IMR-90 (cell line): ENCODE results near the gene FHAD1. TPM values are rescaled to one million over a fixed set of nuclear protein-coding genes. Genes with fewer than 3 reads are reported as not detected.

Experiments
- ATAC-seq: fragments of 200-7000 bp; cut with Tn5 transposase; 2 replicates; pipeline ENCODE4 v1.9.1; 2020; ENCODE audit warnings: low read depth, mild to moderate bottlenecking, moderate library complexity
- BruUV-seq: library from RNA; stranded (reverse); fragments of 400-500 nt; replicated peaks from 2 replicates; lab custom pipeline; 2021; lab: Mats Ljungman, UMichigan
- CTCF ChIA-PET: fragments of 300-600 bp; formaldehyde crosslinking; extraction: SDS; loops from one replicate; lab custom pipeline; 2021; ENCODE audit warnings: antibody characterized with exemption; lab: Yijun Ruan, JAX
- POLR2A ChIA-PET: fragments of 300-600 bp; sonication (Branson Sonifier 250); formaldehyde crosslinking; loops from one replicate; lab custom pipeline; 2022; ENCODE audit warnings: antibody characterized with exemption; ENCODE audit not compliant: unreplicated experiment; lab: Charles Lee
- DNase-seq: peaks from one replicate; pipeline ENCODE4 v3.0.0; 2013
- H2AFZ ChIP-seq: replicated peaks from 2 replicates; pipeline ENCODE3; 2013; ENCODE audit warnings: low read length, mild to moderate bottlenecking; ENCODE audit not compliant: poor library complexity
- H2AK5ac ChIP-seq: 2 replicates; pipeline ENCODE4 v1.6.1; 2013; ENCODE audit warnings: low read depth, low read length, inconsistent platforms
- H2AK9ac ChIP-seq: replicated peaks from 2 replicates; pipeline ENCODE3; 2013; ENCODE audit warnings: mild to moderate bottlenecking, low read depth, low read length, moderate library complexity; ENCODE audit not compliant: poor library complexity
- H2BK120ac ChIP-seq: 2 replicates; pipeline ENCODE4 v1.6.1; 2013; ENCODE audit warnings: low read depth, low read length, inconsistent platforms
- H2BK15ac ChIP-seq: 3 replicates; pipeline ENCODE4 v1.6.1; 2013; ENCODE audit warnings: low read depth, low read length, inconsistent platforms
- H2BK20ac ChIP-seq: 2 replicates; pipeline ENCODE4 v1.6.1; 2013; ENCODE audit warnings: low read depth, mild to moderate bottlenecking, inconsistent platforms, low read length, moderate library complexity
- H2BK5ac ChIP-seq: 2 replicates; pipeline ENCODE4 v1.6.1; 2013; ENCODE audit warnings: mild to moderate bottlenecking, low read depth, low read length, inconsistent platforms; ENCODE audit not compliant: poor library complexity, severe bottlenecking
- H3K14ac ChIP-seq: replicated peaks from 2 replicates; pipeline ENCODE4 v1.6.1; 2013; ENCODE audit warnings: low read depth, low read length, inconsistent platforms
- H3K18ac ChIP-seq: 2 replicates; pipeline ENCODE4 v1.6.1; 2013; ENCODE audit warnings: low read depth, low read length, control low read depth
- H3K23ac ChIP-seq: 2 replicates; pipeline ENCODE4 v1.6.1; 2013; ENCODE audit warnings: low read depth, low read length, inconsistent platforms
- H3K27ac ChIP-seq: 2 replicates; pipeline ENCODE4 v1.5.1; 2013; ENCODE audit warnings: mild to moderate bottlenecking, control low read depth, low read length; ENCODE audit not compliant: insufficient read depth
- H3K27me3 ChIP-seq: 2 replicates; pipeline ENCODE4 v1.6.1; 2013; ENCODE audit warnings: low read length; ENCODE audit not compliant: control insufficient read depth, insufficient read depth
- H3K36me3 ChIP-seq: 2 replicates; pipeline ENCODE4 v1.6.1; 2013; ENCODE audit warnings: low read length, mixed read lengths; ENCODE audit not compliant: control insufficient read depth, insufficient read depth
- H3K4ac ChIP-seq: 2 replicates; pipeline ENCODE4 v1.6.1; 2013; ENCODE audit warnings: low read depth, low read length, inconsistent platforms
- H3K4me1 ChIP-seq: 2 replicates; pipeline ENCODE4 v1.6.1; 2013; ENCODE audit warnings: low read length, mixed read lengths; ENCODE audit not compliant: control insufficient read depth, insufficient read depth
- H3K4me2 ChIP-seq: 2 replicates; pipeline ENCODE4 v1.6.1; 2013; ENCODE audit warnings: low read depth, mild to moderate bottlenecking, control low read depth, low read length, moderate library complexity
- H3K4me3 ChIP-seq: 2 replicates; pipeline ENCODE4 v1.5.1; 2013; ENCODE audit warnings: low read depth, mild to moderate bottlenecking, control low read depth, low read length, moderate library complexity; ENCODE audit not compliant: insufficient read depth
- H3K56ac ChIP-seq: 2 replicates; pipeline ENCODE4 v1.6.1; 2013; ENCODE audit warnings: low read length, inconsistent platforms; ENCODE audit not compliant: insufficient read depth; ENCODE audit errors: extremely low read depth
- H3K79me1 ChIP-seq, 2 experiments: 2 replicates each; pipeline ENCODE4 v1.6.1; 2013; ENCODE audit warnings: low read length in 2 of 2, inconsistent platforms in 1 of 2, low read depth in 1 of 2
- H3K9ac ChIP-seq: 2 replicates; pipeline ENCODE4 v1.6.1; 2013; ENCODE audit warnings: low read depth, low read length, control low read depth
- H3K9me1 ChIP-seq: 2 replicates; pipeline ENCODE4 v1.6.1; 2013; ENCODE audit warnings: low read length, inconsistent platforms; ENCODE audit not compliant: insufficient read depth
- H3K9me3 ChIP-seq: 2 replicates; pipeline ENCODE4 v1.6.1; 2013; ENCODE audit warnings: low read length; ENCODE audit not compliant: control insufficient read depth, insufficient read depth
- H4K20me1 ChIP-seq: 2 replicates; pipeline ENCODE4 v1.6.1; 2013; ENCODE audit warnings: low read length, inconsistent platforms; ENCODE audit not compliant: insufficient read depth
- H4K5ac ChIP-seq: 2 replicates; pipeline ENCODE4 v1.6.1; 2013; ENCODE audit warnings: mild to moderate bottlenecking, low read depth, low read length, control low read depth
- H4K8ac ChIP-seq, 2 experiments: 2 replicates each; pipeline ENCODE4 v1.6.1; 2013; ENCODE audit warnings: low read depth in 2 of 2, low read length in 2 of 2, control low read depth in 1 of 2, inconsistent platforms in 1 of 2
- H4K91ac ChIP-seq: 2 replicates; pipeline ENCODE4 v1.6.1; 2013; ENCODE audit warnings: low read depth, low read length, inconsistent platforms; ENCODE audit not compliant: insufficient read depth
- CHD1 ChIP-seq: IDR thresholded peaks from 2 replicates; pipeline ENCODE4 v1.6.1; 2012; ENCODE audit warnings: low read depth, low read length, improper control_type of control experiment
- CTCF ChIP-seq: conservative IDR thresholded peaks from 2 replicates; pipeline ENCODE4 v1.5.1; 2012; ENCODE audit warnings: mild to moderate bottlenecking, low read depth, low read length, improper control_type of control experiment
- ELK1 ChIP-seq: fragments of 150-350 bp; IDR thresholded peaks from 2 replicates; pipeline ENCODE4 v1.6.1; 2016; ENCODE audit warnings: low read depth, mild to moderate bottlenecking, low read length, moderate library complexity, borderline replicate concordance
- FOS ChIP-seq: fragments of 150-350 bp; IDR thresholded peaks from 2 replicates; pipeline ENCODE4 v1.6.1; 2016; ENCODE audit warnings: low read depth, low read length
- MAFK ChIP-seq: IDR thresholded peaks from 2 replicates; pipeline ENCODE4 v1.6.1; 2012; ENCODE audit warnings: low read depth, low read length, improper control_type of control experiment
- MAZ ChIP-seq: IDR thresholded peaks from 2 replicates; pipeline ENCODE4 v1.6.1; 2012; ENCODE audit warnings: low read depth, mild to moderate bottlenecking, low read length, improper control_type of control experiment, moderate library complexity, borderline replicate concordance
- MXI1 ChIP-seq: IDR thresholded peaks from 2 replicates; pipeline ENCODE4 v1.6.1; 2012; ENCODE audit warnings: low read depth, mild to moderate bottlenecking, low read length, moderate library complexity, borderline replicate concordance
- NFE2L2 ChIP-seq: fragments of 150-350 bp; IDR thresholded peaks from 2 replicates; pipeline ENCODE4 v1.6.1; 2016; ENCODE audit warnings: low read depth, mild to moderate bottlenecking, low read length
- POLR2A ChIP-seq: IDR thresholded peaks from 2 replicates; pipeline ENCODE4 v1.6.1; 2012; ENCODE audit warnings: mild to moderate bottlenecking, low read depth, low read length
- RAD21 ChIP-seq: IDR thresholded peaks from 2 replicates; pipeline ENCODE4 v1.6.1; 2012; ENCODE audit warnings: low read length, improper control_type of control experiment
- RCOR1 ChIP-seq: IDR thresholded peaks from 2 replicates; pipeline ENCODE4 v1.6.1; 2012; ENCODE audit warnings: mild to moderate bottlenecking, low read length, improper control_type of control experiment; ENCODE audit not compliant: insufficient replicate concordance
- RFX5 ChIP-seq: IDR thresholded peaks from 2 replicates; pipeline ENCODE4 v1.8.0; 2012; ENCODE audit warnings: low read depth, mild to moderate bottlenecking, low read length, moderate library complexity
- SMC3 ChIP-seq: fragments of 150-350 bp; IDR thresholded peaks from 2 replicates; pipeline ENCODE4 v1.6.1; 2016; ENCODE audit warnings: low read depth, mild to moderate bottlenecking, antibody characterized with exemption, low read length, moderate library complexity
- WGBS, 2 experiments: methylation state at CpG; one replicate each; pipeline versions ENCODE4 v1.1.5 to v1.1.7; 2013; ENCODE audit warnings: missing lambda C conversion rate in 2 of 2; ENCODE audit not compliant: insufficient read length in 1 of 2; ENCODE audit errors: extremely low coverage in 2 of 2; 5-methylcytosine and 5-hydroxymethylcytosine counted together
- dilution Hi-C: fragments of 300-500 bp; cut with HindIII; formaldehyde crosslinking; loops from one replicate; pipeline ENCODE4 v1.14.3; 2018; ENCODE audit warnings: low sequenced_read_pairs; ENCODE audit not compliant: unreplicated experiment
- in situ Hi-C: fragments of 300-500 bp; cut with MboI; formaldehyde crosslinking; loops from 3 replicates; pipeline ENCODE4 v1.14.3; 2019; ENCODE audit warnings: low sequenced_read_pairs, inconsistent platforms, mixed read lengths
- intact Hi-C: fragments of 100-400 bp; cut with micrococcal nuclease; formaldehyde crosslinking; loops from 2 replicates; pipeline ENCODE4 v1.10.0; 2022
- polyA plus RNA-seq, 3 experiments: library from polyadenylated mRNA; depleted of rRNA; stranded (reverse); fragments of >200 nt; gene quantifications; 2 replicates each; pipeline ENCODE4 v1.2.3, GENCODE V29; 2012; ENCODE audit warnings: low replicate concordance in 1 of 3
- total RNA-seq: library from RNA; depleted of rRNA; stranded (reverse); fragments of >200 nt; gene quantifications from 2 replicates; pipeline ENCODE4 v1.2.3, GENCODE V29; 2012
- TF ChIP-seq, protein P1 (sequence below): fragments of 150-350 bp; IDR thresholded peaks from 2 replicates; pipeline ENCODE4 v1.6.1; 2017; ENCODE audit warnings: mild to moderate bottlenecking, antibody characterized with exemption, low read length, low read depth

FHAD1 gene
- total and polyA plus RNA-seq, 2 of the 4 experiments (the other 2 are of a cell fraction), result not detected

- H2AK5ac ChIP-seq, result peak overlapping the region; percentile 91
- peaks cover 28% of the 10 kb centered on the region for H3K4me1 ChIP-seq
- no peak for TF ChIP-seq SMC3
- no peak for TF ChIP-seq ELK1
- TF ChIP-seq MAZ, result no peak
- TF ChIP-seq MXI1, result no peak
- no peak for TF ChIP-seq CTCF
- TF ChIP-seq RAD21, result no peak
- no peak for TF ChIP-seq RFX5
- no peak; the same call in 1 of the 2 replicates for TF ChIP-seq POLR2A
- TF ChIP-seq FOS, result no peak
- no peak for TF ChIP-seq MAFK
- TF ChIP-seq RCOR1, result no peak
- TF ChIP-seq CHD1, result no peak
- TF ChIP-seq, protein P1, sequence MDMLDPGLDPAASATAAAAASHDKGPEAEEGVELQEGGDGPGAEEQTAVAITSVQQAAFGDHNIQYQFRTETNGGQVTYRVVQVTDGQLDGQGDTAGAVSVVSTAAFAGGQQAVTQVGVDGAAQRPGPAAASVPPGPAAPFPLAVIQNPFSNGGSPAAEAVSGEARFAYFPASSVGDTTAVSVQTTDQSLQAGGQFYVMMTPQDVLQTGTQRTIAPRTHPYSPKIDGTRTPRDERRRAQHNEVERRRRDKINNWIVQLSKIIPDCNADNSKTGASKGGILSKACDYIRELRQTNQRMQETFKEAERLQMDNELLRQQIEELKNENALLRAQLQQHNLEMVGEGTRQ, result no peak
- TF ChIP-seq NFE2L2, result no peak
- no peak overlapping the region for H3K18ac ChIP-seq
- no peak overlapping the region for H2BK120ac ChIP-seq
- no peaks in the 10 kb centered on the region for H3K9me3 ChIP-seq
- peaks cover 15% of the 10 kb centered on the region; the same call in 1 of the 2 replicates for H3K9me1 ChIP-seq
- H4K5ac ChIP-seq, result no peak overlapping the region
- peak overlapping the region; percentile 70; the same call in 1 of the 3 replicates for H2BK15ac ChIP-seq
- ATAC-seq (no peak), DNase-seq (no peak)
- H4K91ac ChIP-seq, result peak overlapping the region; percentile 66; the same call in 1 of the 2 replicates
- H2BK5ac ChIP-seq, result peak overlapping the region; percentile 16
- CTCF ChIA-PET, result no interaction called here
- H3K14ac ChIP-seq, result peak overlapping the region; percentile 96
- peak overlapping the region; percentile 91 for H3K4ac ChIP-seq
- WGBS, 2 experiments, result 16% methylated on average over 4 of the region's 11 CpGs; no CpG with 5 or more reads in 1 of the 2 experiments
- H3K4me3 ChIP-seq, result peak overlapping the region; percentile 99
- H3K9ac ChIP-seq, result peak overlapping the region; percentile 67
- no peaks in the 10 kb centered on the region for H3K27me3 ChIP-seq
- H2AK9ac ChIP-seq, result peak overlapping the region; percentile 98
- H3K79me1 ChIP-seq, result peaks cover 14 to 55% of the 10 kb centered on the region in 2 experiments; a peak in 3 of 4 replicates
- peak overlapping the region; percentile 26; the same call in 1 of the 2 replicates for H3K56ac ChIP-seq
- peak overlapping the region; percentile 93 for H3K23ac ChIP-seq
- H3K4me2 ChIP-seq, result peak overlapping the region; percentile 73
- peak overlapping the region; percentile 14 for H3K27ac ChIP-seq
- dilution Hi-C loops (no loop called here), in situ Hi-C loops (loop anchor here (5.0 kb wide), 1 partner anchor 69 kb away; no protein-coding TSS in a partner anchor), intact Hi-C loops (loop anchor here (2.0 kb wide), 1 partner anchor 22 kb away; no protein-coding TSS in a partner anchor)
- POLR2A ChIA-PET, result no interaction called here
- H4K8ac ChIP-seq, result peak overlapping the region in 1 of 2 experiments; percentile 63; a peak in 2 of 4 replicates
- no TSS peak for BruUV-seq
- peaks cover 4% of the 10 kb centered on the region; the same call in 1 of the 2 replicates for H3K36me3 ChIP-seq
- H4K20me1 ChIP-seq, result peaks cover 25% of the 10 kb centered on the region
- no peak overlapping the region; the same call in 1 of the 2 replicates for H2BK20ac ChIP-seq
- H2AFZ ChIP-seq, result peak overlapping the region; percentile 97
Measured at GRCh38 chr1:15410884-15411245, 163.8 kb downstream of the FHAD1 start.
